H9 (cell line): ENCODE data around the gene TRUB2. TPM values are rescaled to one million over a fixed set of nuclear protein-coding genes. Genes with fewer than 3 reads are reported as not detected.
"Not testable (repeated sequence)": the region's sequence is repeated elsewhere in the genome, so short reads cannot be mapped to it uniquely, and the experiment has no call there.

Experiments used
- DNase-seq: peaks from one replicate; pipeline ENCODE4 v3.0.0-alpha.2; 2017
- H2AFZ ChIP-seq: one replicate; pipeline ENCODE4 v1.6.1; 2013; ENCODE audit warnings: mild to moderate bottlenecking, low read length, control low read depth, moderate library complexity
- H2AK5ac ChIP-seq: 2 replicates; pipeline ENCODE4 v1.6.1; 2013; ENCODE audit warnings: low read length, control low read depth, mixed read lengths; ENCODE audit not compliant: insufficient read length
- H2BK120ac ChIP-seq: one replicate; pipeline ENCODE4 v1.6.1; 2013; ENCODE audit warnings: low read depth, mild to moderate bottlenecking, low read length, control low read depth, inconsistent platforms; ENCODE audit not compliant: poor library complexity, severe bottlenecking
- H2BK12ac ChIP-seq: 2 replicates; pipeline ENCODE4 v1.6.1; 2013; ENCODE audit warnings: low read length, control low read depth, mixed read lengths, low read depth; ENCODE audit not compliant: insufficient read length
- H2BK15ac ChIP-seq: 2 replicates; pipeline ENCODE4 v1.6.1; 2013; ENCODE audit warnings: low read depth, low read length, control low read depth
- H2BK20ac ChIP-seq: one replicate; pipeline ENCODE4 v1.6.1; 2013; ENCODE audit warnings: low read depth, mild to moderate bottlenecking, low read length, control low read depth, inconsistent platforms; ENCODE audit not compliant: poor library complexity, severe bottlenecking
- H2BK5ac ChIP-seq: 2 replicates; pipeline ENCODE4 v1.6.1; 2013; ENCODE audit warnings: low read length, control low read depth, mixed read lengths; ENCODE audit not compliant: insufficient read length
- H3K14ac ChIP-seq: 2 replicates; pipeline ENCODE4 v1.6.1; 2013; ENCODE audit warnings: low read length, control low read depth; ENCODE audit not compliant: insufficient read depth
- H3K18ac ChIP-seq: 2 replicates; pipeline ENCODE4 v1.6.1; 2013; ENCODE audit warnings: low read depth, mild to moderate bottlenecking, mixed read lengths, low read length, control low read depth; ENCODE audit not compliant: insufficient read length
- H3K23ac ChIP-seq: 2 replicates; pipeline ENCODE4 v1.6.1; 2013; ENCODE audit warnings: low read length, control low read depth, mixed read lengths, low read depth; ENCODE audit not compliant: insufficient read length
- H3K23me2 ChIP-seq: 2 replicates; pipeline ENCODE4 v1.6.1; 2013; ENCODE audit warnings: low read depth, mild to moderate bottlenecking, mixed read lengths, low read length, control low read depth; ENCODE audit not compliant: insufficient read length, poor library complexity, severe bottlenecking
- H3K27ac ChIP-seq: 2 replicates; pipeline ENCODE4 v1.5.1; 2013; ENCODE audit warnings: low read length, control low read depth, mixed read lengths, low read depth; ENCODE audit not compliant: insufficient read length
- H3K27me3 ChIP-seq: 2 replicates; pipeline ENCODE4 v1.6.1; 2013; ENCODE audit warnings: low read length, control low read depth, inconsistent platforms; ENCODE audit not compliant: insufficient read depth
- H3K4ac ChIP-seq: 2 replicates; pipeline ENCODE4 v1.6.1; 2013; ENCODE audit warnings: low read depth, mild to moderate bottlenecking, control low read depth, inconsistent platforms, low read length, moderate library complexity
- H3K4me1 ChIP-seq: 2 replicates; pipeline ENCODE4 v1.6.1; 2013; ENCODE audit warnings: low read length, control low read depth, inconsistent platforms; ENCODE audit not compliant: insufficient read depth
- H3K4me2 ChIP-seq: 2 replicates; pipeline ENCODE4 v1.6.1; 2013; ENCODE audit warnings: low read length, control low read depth, mixed read lengths; ENCODE audit not compliant: insufficient read length, insufficient read depth
- H3K56ac ChIP-seq: 2 replicates; pipeline ENCODE4 v1.6.1; 2013; ENCODE audit warnings: low read depth, mild to moderate bottlenecking, mixed read lengths, low read length, control low read depth; ENCODE audit not compliant: insufficient read length
- H3K79me1 ChIP-seq: 2 replicates; pipeline ENCODE4 v1.6.1; 2013; ENCODE audit warnings: low read depth, mild to moderate bottlenecking, moderate library complexity, low read length, control low read depth, inconsistent platforms; ENCODE audit not compliant: insufficient read depth, poor library complexity, severe bottlenecking
- H3K79me2 ChIP-seq: 2 replicates; pipeline ENCODE4 v1.6.1; 2013; ENCODE audit warnings: low read length, control low read depth, inconsistent platforms; ENCODE audit not compliant: insufficient read depth
- H3K9ac ChIP-seq: 2 replicates; pipeline ENCODE4 v1.6.1; 2013; ENCODE audit warnings: low read length, control low read depth, mixed read lengths; ENCODE audit not compliant: insufficient read length; ENCODE audit errors: extremely low read depth
- H3K9me3 ChIP-seq: one replicate; pipeline ENCODE4 v1.6.1; 2013; ENCODE audit warnings: low read depth, low read length, inconsistent platforms; ENCODE audit not compliant: control insufficient read depth
- H3T11ph ChIP-seq: one replicate; pipeline ENCODE4 v1.6.1; 2013; ENCODE audit warnings: mild to moderate bottlenecking, low read length, control low read depth, inconsistent platforms
- H4K20me1 ChIP-seq: one replicate; pipeline ENCODE4 v1.6.1; 2013; ENCODE audit not compliant: control insufficient read depth, insufficient read length, insufficient read depth
- H4K5ac ChIP-seq: 2 replicates; pipeline ENCODE4 v1.6.1; 2013; ENCODE audit warnings: low read depth, mild to moderate bottlenecking, mixed read lengths, low read length, control low read depth; ENCODE audit not compliant: insufficient read length
- H4K8ac ChIP-seq: replicated peaks from 2 replicates; pipeline ENCODE4 v1.6.1; 2013; ENCODE audit warnings: low read length, control low read depth, mixed read lengths, low read depth; ENCODE audit not compliant: insufficient read length
- H4K91ac ChIP-seq: 2 replicates; pipeline ENCODE4 v1.6.1; 2013; ENCODE audit warnings: low read depth, mild to moderate bottlenecking, moderate library complexity, mixed read lengths, low read length, control low read depth; ENCODE audit not compliant: insufficient read length
- H3K27ac Mint-ChIP-seq, 3 experiments: 2 replicates in 2 of 3; 3 replicates in 1 of 3; pipeline ENCODE4 v1.8.0; 2020 to 2021; ENCODE audit warnings: mixed read lengths in 3 of 3, mild to moderate bottlenecking in 1 of 3, moderate library complexity in 1 of 3
- H3K27me3 Mint-ChIP-seq: 2 replicates; pipeline ENCODE4 v1.8.0; 2021; ENCODE audit warnings: low read depth, mild to moderate bottlenecking, moderate library complexity, mixed read lengths
- H3K36me3 Mint-ChIP-seq, 3 experiments: 2 replicates in 2 of 3; 3 replicates in 1 of 3; pipeline ENCODE4 v1.8.0; 2020 to 2021; ENCODE audit warnings: low read depth in 3 of 3, mixed read lengths in 3 of 3; ENCODE audit not compliant: insufficient read depth in 1 of 3
- H3K4me1 Mint-ChIP-seq, 2 experiments: 2 replicates each; pipeline ENCODE4 v1.8.0; 2020; ENCODE audit warnings: mixed read lengths in 2 of 2
- H3K4me3 Mint-ChIP-seq, 2 experiments: 2 replicates in 1 of 2; 3 replicates in 1 of 2; pipeline ENCODE4 v1.8.0; 2020 to 2021; ENCODE audit warnings: mild to moderate bottlenecking in 2 of 2, mixed read lengths in 2 of 2, moderate library complexity in 1 of 2
- H3K9me3 Mint-ChIP-seq, 2 experiments: 2 replicates in 1 of 2; 3 replicates in 1 of 2; pipeline ENCODE4 v1.8.0; 2020; ENCODE audit warnings: mild to moderate bottlenecking in 2 of 2, mixed read lengths in 2 of 2, moderate library complexity in 1 of 2
- WGBS: extraction: QIAGEN DNeasy Blood & Tissue Kit; methylation state at CpG from one replicate; pipeline ENCODE4 v1.1.7; 2013; ENCODE audit warnings: missing lambda C conversion rate, low lambda C conversion rate, mixed read lengths; ENCODE audit not compliant: insufficient read length; ENCODE audit errors: extremely low coverage; 5-methylcytosine and 5-hydroxymethylcytosine counted together
- total RNA-seq: library from RNA; stranded (reverse); gene quantifications from 2 replicates; pipeline ENCODE4 v1.2.1, GENCODE V29; 2021
- TF ChIP-seq, protein P1 (sequence below): fragments of 200-600 bp; sonication (generic); conservative IDR thresholded peaks from 3 replicates; pipeline ENCODE4 v1.8.0; 2021; ENCODE audit warnings: antibody characterized with exemption, mild to moderate bottlenecking

The TRUB2 gene
- total RNA-seq, 1 experiment from 2014 or later: 38.3 TPM

DNA sequence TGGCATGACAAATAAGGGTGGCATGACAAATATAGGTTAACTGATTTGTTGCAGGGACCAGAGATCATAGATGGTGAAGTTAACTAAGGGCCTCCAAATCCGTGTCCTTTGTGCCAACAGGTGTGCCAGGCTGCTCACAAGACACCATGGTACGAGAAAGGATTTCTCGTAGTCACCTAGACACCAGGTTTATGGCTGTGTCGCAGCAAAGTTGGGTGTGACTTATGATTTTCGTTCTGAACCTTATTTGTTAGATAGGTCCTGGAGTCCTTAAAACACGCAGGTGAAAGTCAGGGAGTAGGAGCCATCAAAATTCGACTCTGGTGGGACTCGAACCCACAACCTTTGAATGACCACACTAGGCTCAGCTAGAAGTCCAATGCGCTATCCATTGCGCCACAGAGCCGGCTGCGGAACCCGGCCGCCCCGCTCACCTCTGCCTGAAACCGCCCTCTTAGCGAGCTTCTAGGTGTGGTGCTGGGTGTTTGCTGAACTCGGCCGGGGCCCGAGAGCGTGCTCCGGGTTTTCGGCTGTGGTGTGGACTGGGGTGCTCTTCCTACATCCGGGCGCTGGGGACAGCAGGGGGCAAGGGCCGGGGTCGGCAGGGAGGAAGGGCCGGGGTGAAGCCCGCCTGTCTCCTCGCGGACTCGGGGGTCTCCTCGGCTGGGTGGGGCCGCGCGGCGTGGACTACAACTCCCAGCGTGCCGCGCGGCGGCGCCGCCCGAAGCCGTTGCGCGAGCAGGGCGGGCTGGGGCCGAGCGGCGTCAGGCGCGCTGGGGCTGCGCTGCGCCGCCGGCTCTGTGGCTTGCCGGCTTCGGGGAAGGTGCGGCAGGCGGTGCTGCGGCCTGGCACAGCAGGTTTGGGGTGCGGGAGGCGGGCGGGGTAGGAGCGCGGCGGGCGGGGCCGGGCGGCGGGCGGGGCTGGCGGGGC lies 17.8 kb upstream of the TRUB2 start, which contains the start of gene SLC27A4:
Gene SLC27A4, plus strand, starts transcription at position 767 of the 930 bp plus-strand sequence. CDS start 2,606 bp downstream, outside the sequence.
- Histone ChIP-seq H3K23ac (no peak within 1 kb of the TSS), H4K5ac (no peak within 1 kb of the TSS), H3K27me3 (no peaks in the 10 kb centered on the region), H3K4me1 (no peaks in the 10 kb centered on the region), H3K4me2 (peak within 1 kb of the TSS; percentile 70), H3T11ph (no peak within 1 kb of the TSS), H3K9me3 (no peaks in the 10 kb centered on the region), H3K79me2 (no peaks in the 10 kb centered on the region), H3K23me2 (peaks cover 3% of the 10 kb centered on the region), H4K20me1 (no peaks in the 10 kb centered on the region), H3K27ac (no peak within 1 kb of the TSS), H2AFZ (no peak within 1 kb of the TSS), H2BK20ac (no peak within 1 kb of the TSS), H2BK15ac (no peak within 1 kb of the TSS), H3K79me1 (no peaks in the 10 kb centered on the region), H2BK120ac (no peak within 1 kb of the TSS), H2AK5ac (no peak within 1 kb of the TSS), H2BK12ac (no peak within 1 kb of the TSS), H3K18ac (no peak within 1 kb of the TSS), H3K9ac (no peak within 1 kb of the TSS), H3K4ac (no peak within 1 kb of the TSS), H3K14ac (peak within 1 kb of the TSS; percentile 76), H4K91ac (no peak within 1 kb of the TSS), H2BK5ac (no peak within 1 kb of the TSS), H3K56ac (no peak within 1 kb of the TSS), H4K8ac (no peak within 1 kb of the TSS)
- H3K27me3 Mint-ChIP-seq: no peaks in the 10 kb centered on the region
- no CpG with 5 or more reads among the region's 75 CpGs for WGBS
- peak; percentile 95 for DNase-seq
- peaks cover 4 to 5% of the 10 kb centered on the region in 2 experiments for H3K4me1 Mint-ChIP-seq
- H3K4me3 Mint-ChIP-seq: peak within 1 kb of the TSS; percentile 88 to 93
- H3K36me3 Mint-ChIP-seq: peaks cover 4 to 18% (median 10%) of the 10 kb centered on the region in 3 experiments
- H3K9me3 Mint-ChIP-seq: no peaks in the 10 kb centered on the region
- peak within 1 kb of the TSS in 1 of 3 experiments; percentile 40; a peak in 2 of 7 replicates for H3K27ac Mint-ChIP-seq
- TF ChIP-seq, protein P1, sequence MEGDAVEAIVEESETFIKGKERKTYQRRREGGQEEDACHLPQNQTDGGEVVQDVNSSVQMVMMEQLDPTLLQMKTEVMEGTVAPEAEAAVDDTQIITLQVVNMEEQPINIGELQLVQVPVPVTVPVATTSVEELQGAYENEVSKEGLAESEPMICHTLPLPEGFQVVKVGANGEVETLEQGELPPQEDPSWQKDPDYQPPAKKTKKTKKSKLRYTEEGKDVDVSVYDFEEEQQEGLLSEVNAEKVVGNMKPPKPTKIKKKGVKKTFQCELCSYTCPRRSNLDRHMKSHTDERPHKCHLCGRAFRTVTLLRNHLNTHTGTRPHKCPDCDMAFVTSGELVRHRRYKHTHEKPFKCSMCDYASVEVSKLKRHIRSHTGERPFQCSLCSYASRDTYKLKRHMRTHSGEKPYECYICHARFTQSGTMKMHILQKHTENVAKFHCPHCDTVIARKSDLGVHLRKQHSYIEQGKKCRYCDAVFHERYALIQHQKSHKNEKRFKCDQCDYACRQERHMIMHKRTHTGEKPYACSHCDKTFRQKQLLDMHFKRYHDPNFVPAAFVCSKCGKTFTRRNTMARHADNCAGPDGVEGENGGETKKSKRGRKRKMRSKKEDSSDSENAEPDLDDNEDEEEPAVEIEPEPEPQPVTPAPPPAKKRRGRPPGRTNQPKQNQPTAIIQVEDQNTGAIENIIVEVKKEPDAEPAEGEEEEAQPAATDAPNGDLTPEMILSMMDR: no peak

GRCh38 chr9:128338852-128339614 lies 16.8 kb upstream of the TRUB2 start:
- not testable (repeated sequence) for H3K4me2 ChIP-seq, DNase-seq, H3K23ac ChIP-seq, H4K20me1 ChIP-seq, H2BK12ac ChIP-seq, H3T11ph ChIP-seq, H4K91ac ChIP-seq, H3K14ac ChIP-seq, H3K56ac ChIP-seq, H2BK120ac ChIP-seq, H3K9ac ChIP-seq, H3K4ac ChIP-seq, H3K27me3 ChIP-seq, H3K27ac ChIP-seq, H2AK5ac ChIP-seq, H3K79me2 ChIP-seq, H4K5ac ChIP-seq, H3K79me1 ChIP-seq, H2AFZ ChIP-seq, H3K9me3 Mint-ChIP-seq, H3K4me1 ChIP-seq, H3K27ac Mint-ChIP-seq, H3K27me3 Mint-ChIP-seq, H3K4me1 Mint-ChIP-seq, H3K9me3 ChIP-seq, H3K23me2 ChIP-seq, H2BK5ac ChIP-seq, H3K18ac ChIP-seq, H3K36me3 Mint-ChIP-seq, H4K8ac ChIP-seq, H2BK15ac ChIP-seq, H2BK20ac ChIP-seq
- H3K4me3 Mint-ChIP-seq: peak overlapping the region in 1 of 2 experiments; percentile 93; a peak in 3 of 5 replicates
- no CpG with 5 or more reads among the region's 15 CpGs for WGBS
